T-helper 22 cell (primary cell): ENCODE results near the gene CAPN13.
"Not testable (repeated sequence)": the region's sequence is repeated elsewhere in the genome, so short reads cannot be mapped to it uniquely, and the experiment has no call there.

Experiments
- DNase-seq: peaks from one replicate; pipeline ENCODE4 v3.0.0-alpha.2; 2020; ENCODE audit warnings: low read depth

Gene CAPN13

DNA sequence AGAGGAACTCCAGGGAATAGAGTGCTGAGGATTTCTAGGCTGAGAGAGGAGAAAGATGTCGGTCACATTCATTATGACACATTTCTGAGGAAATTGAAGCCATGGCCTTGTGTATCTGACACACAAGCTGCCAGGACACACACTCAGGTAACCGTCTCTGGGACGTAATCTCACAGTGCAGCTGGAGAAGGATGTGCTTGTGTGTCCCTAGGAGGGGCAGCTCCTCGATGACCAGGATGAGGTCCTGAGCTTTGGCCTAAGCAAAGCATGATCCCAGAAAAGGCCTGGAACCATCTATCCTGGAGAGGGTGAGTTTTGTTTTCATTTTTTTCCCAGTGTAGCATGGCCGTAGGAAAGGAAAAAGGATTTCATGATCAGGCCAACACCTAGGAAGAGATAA lies 102.2 kb downstream of the CAPN13 start:
- DNase-seq: no peak

- no peak for DNase-seq
Observed at GRCh38 chr2:30704309-30705020, 102.8 kb downstream of the CAPN13 start.

DNA sequence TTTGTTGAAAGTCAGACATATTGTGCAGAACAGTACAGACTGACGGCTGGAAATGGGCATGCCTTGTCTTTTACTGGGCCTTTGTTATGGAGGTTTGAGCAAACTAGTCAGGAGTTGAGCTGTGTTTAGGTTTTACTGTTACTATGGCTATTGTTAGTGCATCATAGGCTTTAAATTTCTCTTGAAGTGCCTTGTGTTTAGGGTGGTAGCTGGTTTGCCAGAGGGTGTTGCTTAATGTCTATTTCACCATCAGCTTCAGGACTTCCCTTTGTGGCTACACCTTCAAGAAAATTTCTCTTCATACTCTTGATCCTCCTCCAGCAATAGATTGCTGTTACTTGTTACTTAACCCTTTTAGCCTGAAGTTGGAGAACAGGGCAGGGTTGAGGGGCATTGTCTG lies 104.6 kb downstream of the CAPN13 start:
- no peak for DNase-seq

DNA sequence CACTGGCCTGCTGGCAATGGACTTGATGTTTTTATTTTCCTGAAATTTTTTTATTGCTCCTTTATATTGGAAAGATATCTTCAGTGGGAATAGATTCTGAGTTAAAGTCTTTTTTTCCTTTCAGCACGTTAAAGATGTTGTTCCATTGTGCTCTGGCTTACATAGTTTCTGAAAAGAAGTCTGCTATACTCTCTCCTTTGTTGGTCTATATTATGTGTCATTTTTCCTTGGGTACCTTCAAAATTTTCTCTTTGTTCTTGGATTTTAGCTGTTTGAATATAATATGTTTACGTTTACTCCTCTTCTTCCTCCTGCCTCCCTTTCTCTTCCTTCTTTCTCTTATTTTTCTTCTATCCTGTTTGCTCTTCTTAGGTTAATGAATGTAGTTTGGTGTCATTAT lies 105.5 kb downstream of the CAPN13 start:
- no peak for DNase-seq

DNA sequence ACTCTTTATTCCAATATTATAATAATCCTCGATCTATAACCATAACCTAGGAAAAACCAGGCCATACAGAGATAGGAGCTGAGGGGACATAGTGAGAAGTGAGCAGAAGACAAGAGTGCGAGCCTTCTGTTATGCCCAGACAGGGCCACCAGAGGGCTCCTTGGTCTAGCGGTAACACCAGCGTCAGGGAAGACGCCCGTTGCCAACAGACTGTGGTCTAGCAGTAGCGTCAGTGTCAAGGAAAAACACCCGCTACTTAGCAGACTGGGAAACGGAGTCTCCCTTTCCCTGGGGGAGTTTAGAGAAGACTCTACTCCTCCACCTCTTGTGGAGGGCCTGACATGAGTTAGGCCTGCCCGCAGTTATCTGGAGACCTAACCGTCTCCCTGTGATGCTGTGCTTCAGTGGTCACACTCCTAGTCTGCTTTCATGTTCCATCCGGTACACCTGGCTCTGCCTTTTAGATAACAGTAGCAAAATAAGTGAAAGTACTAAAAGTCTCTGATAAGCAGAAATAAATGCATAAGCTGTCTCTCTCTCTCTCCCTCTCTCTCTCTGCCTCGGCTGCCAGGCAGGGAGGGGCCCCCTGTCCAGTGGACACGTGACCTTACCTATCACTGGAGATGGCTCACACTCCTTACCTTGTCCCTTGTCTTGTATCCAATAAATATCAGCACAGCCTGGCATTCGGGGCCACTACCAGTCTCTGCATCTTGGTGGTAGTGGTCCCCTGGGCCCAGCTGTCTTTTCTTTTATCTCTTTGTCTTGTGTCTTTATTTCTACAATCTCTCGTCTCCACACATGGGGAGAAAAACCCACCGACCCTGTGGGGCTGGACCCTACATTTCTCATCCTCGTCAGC lies 109.8 kb downstream of the CAPN13 start:
- DNase-seq: not testable (repeated sequence)

DNA sequence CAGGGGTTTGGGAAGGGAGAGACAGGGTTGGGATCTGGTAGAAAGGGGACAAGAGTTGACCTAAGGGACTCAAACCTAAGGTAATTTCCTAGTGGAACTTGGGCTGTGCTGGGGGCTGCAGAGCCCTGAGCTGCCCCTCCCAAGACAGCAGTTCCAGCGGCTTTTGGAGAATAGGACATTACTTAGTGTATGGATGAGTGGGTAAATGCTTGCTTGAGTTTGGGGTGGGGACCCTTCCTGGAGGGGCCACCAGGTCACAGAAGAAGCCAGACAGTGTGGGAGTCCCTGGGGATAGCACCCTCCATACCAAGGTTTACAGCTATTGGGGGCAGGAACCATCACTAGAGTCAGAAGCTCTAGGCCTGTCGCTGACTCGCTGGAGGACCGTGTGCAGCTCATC lies 111.5 kb downstream of the CAPN13 start:
- no peak for DNase-seq

DNA sequence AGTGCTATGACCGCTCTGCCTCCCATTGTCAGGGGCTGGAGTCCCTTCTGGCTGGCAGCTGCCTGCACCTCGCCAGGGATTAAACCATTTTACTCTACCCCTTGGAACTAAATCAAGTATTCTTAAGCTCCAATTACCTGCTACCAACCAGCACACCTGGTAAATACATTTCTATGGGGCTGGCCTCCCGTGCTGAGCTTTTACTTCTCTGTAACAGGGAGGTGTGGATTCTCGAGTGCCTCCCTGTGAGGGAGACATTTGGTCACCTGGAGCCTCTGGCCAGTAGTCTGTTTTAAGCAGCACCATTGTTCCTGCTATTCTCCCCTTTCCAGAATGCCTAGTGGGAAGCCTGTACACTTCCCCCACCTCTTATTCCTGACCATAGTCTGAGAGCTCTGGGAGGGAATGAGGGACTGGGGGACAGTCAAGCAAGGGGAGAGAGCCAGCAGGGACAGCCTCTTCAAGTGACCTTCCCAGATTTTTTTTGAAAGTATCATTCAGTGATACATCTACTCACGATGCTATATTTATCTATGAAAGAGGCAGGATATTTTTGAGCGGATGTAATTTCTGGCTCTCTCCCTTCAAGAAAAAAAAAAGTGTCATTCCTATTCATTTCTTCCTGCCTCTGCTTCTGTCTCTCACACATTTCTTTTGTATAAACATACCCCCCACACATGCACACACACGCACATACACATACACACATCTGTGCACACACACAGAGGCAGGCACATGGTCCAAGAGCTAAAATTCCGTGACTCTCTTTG lies 112.8 kb downstream of the CAPN13 start:
- no peak for DNase-seq

GRCh38 chr2:30693821-30694281 lies 113.4 kb downstream of the CAPN13 start:
- DNase-seq: no peak

DNA sequence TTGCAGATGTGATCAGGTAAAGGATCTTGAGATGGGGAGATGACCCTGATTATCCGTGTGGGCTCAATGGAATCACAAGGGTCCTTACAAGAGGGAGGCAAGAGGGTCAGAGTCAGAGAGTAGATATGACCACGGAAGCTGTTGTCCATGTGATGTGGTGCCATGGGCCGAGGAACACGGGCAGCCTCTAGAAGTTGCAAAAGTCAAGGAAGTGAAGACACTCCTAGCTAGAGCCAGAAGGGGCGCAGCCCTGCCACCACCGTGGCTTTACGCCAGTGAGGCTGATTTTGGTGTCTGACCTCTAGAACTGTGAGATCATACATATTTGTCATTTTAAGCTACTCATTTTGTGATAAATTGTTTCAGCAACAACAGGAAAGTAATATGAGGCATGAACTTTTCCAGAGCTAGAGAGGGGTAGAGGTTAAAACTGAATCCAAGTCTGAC lies 114.4 kb downstream of the CAPN13 start:
- no peak for DNase-seq

DNA sequence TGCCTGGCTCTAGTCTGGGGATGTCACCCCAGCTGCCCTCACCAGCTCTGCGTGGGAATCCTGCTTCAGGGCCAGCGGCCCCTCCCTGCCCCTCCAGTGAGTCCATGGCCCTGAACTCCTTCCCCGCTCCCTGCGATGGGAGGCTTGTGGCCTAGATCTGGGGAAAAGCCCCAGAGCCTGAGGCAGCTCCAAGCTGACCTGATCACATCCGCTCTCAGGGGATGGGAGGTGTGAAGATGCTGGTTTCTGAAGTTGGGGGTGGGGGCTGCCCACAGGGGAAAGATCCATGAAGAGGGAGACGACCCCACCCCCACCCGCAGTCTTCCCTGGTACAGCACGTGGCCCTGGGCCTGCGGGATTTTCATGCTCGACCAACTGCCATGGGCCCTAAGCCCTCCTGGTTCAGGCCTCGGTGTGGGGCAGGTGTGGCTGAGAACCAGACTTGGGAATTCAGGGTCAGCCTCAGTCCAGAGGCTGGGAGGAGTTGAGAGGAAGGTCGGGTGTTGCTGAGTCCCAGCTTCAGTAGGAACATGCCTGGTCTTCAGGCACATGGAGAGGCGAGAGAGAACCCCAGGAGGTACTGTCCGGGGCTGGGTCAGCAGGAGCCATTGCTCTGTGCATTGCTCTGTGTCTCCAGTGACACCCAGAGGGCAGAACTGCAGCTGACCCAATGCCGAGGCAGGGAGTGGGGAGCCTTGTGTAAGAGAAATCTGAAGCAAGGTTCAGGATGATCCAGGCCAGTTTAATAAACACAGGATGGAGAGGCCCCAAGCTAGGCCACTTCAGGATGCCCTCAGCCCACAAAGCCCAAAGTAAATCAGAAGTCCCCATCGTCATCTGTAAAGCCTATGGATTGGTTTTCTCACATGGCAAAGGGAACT lies 115.1 kb downstream of the CAPN13 start:
- DNase-seq: no peak

GRCh38 chr2:30691091-30691947 lies 115.9 kb downstream of the CAPN13 start:
- no peak for DNase-seq

GRCh38 chr2:30690126-30690561 lies 117.1 kb downstream of the CAPN13 start:
- no peak for DNase-seq

DNA sequence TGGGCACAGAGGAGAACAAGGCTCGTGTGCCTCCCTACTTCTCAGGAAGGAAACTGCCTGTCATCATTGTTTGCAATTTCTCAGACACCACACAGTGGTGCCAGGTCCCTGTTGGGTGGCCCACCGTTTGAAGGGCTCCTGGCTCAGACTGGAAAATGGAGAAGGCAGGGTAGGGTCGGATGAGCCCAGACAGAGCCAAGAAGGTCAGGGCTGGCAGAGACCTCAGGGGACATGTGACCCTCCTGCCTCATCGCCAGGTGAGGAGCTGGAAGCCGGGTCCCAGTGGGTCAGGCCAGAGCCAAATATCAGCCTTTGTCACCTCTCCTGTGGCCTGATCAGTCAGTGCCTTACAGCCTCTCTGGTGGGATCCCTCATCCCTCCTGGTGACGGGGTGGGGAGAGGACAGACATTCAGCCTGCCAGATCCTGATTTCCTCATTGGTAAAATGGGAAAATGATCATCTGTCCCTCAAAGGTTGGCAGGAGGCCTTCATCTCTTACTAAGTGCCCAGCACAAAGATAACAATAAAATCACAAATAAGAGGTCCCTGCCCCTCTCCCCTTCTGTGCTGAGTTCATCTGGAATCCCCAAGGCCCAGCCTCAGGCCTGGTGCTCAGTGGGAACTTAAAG lies 117.6 kb downstream of the CAPN13 start:
- no peak for DNase-seq

DNA sequence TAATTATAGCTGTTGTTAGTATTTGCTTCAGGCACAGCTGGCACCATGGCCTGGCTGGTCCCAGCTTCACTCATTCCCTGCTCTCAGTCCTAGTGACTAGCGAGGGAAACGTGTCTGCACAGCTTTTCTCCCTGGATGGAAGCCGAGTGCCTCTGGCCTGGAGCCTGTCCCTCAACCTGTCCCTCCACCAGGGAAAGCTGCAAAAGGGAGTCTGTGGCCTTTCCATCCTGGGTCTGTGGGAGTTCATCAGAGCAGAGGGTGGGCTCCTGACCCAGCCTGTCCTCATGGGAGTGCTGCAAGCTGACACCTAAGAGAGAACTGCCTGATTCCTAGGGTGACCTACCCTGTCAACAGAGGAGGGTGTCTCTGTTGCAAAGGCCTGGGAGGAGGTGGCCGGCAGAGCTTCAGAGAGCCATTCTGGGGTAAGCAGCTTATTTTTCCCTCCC lies 118.3 kb downstream of the CAPN13 start:
- DNase-seq: no peak

DNA sequence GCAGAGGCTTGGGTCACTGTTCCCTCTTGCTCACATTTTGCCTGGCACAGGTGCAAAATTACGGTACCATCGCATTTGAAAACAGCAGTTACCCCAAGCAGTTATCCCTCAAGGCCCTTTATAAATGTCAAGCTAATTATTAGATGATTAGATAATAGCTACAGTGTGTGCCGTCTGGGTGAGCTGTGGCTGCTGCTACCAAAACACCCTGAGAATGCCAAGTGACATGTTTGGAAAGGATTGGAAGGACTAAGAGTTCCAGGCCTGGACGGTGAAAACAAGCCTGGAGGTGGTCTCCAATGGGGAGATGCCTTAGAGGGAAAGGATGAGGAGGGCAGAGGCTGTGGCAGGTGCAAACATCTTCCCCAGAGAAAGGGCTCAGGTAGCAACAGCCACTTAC lies 120.6 kb downstream of the CAPN13 start:
- no peak for DNase-seq

DNA sequence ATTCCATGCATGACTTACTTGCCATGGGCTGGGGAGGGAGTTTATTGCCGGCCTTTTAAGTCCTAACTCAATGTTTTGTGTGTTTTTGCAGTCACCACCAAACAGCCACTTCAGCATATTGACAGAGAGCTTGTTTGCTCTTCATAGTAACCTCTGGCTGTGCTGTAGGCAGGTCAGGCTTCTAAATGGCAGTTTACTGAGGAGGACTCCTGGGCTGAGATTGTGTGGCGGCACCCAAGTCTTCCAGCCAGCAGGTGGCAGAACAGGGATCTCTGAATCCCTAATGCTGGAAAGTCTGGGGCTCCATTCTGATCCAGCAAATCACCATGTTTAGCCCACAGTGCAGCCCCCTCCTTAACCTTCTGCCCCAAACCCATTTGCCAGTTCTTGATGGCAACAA lies 121.2 kb downstream of the CAPN13 start:
- DNase-seq: no peak

DNA sequence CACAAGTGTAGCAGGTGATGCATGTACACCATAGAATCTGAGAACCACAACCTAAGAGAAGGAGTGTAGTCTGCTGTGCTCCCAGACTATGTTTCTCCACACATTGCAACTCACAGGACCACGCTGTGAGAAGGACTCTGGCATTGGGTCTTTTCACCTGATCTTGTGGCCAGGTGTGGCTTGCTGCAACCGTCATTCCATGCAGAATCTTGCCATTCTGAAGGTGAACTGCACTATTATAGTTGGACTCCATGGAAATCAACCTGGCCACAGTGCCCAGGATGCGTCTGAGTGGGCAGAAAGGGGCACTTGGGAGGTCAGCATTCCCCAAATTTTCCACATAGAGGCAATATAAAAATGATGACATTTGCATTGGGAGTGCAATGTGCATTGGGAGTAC lies 122.2 kb downstream of the CAPN13 start:
- DNase-seq: no peak

- DNase-seq: no peak
Observed at GRCh38 chr2:30684516-30684915, 122.7 kb downstream of the CAPN13 start.

DNA sequence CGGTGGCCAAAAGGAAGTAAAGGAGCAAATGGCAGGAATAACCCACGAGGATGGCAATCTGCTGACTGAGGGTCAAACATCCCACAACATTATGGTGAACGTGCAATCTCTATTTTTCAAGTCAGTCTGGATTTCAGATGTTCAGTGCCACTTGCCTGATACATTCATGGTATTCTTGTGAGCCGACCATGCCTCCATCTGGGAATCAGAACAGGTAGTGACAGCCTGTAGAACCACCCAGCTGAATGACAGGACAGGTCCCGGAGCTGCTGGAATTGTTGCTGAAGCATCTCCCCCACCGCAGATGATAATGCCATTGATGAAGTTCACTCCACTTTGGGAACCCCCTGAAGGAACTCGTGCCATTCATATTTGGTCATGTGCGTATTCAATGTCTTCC lies 123.2 kb downstream of the CAPN13 start:
- no peak for DNase-seq
